Stomach smooth muscle (tissue), 2 donors: Measurements from ENCODE around the gene FAIM.
"Not testable (repeated sequence)": the region's sequence is repeated elsewhere in the genome, so short reads cannot be mapped to it uniquely, and the experiment has no call there.

Experiments
- H3K27ac ChIP-seq: one replicate; pipeline ENCODE4 v1.7.0; 2013; ENCODE audit warnings: mild to moderate bottlenecking, low read length, inconsistent platforms
- H3K27me3 ChIP-seq, 2 donors: one replicate each; pipeline ENCODE4 v1.7.0; 2013; ENCODE audit warnings: low read length in 2 of 2; ENCODE audit not compliant: insufficient read depth in 2 of 2, control insufficient read depth in 1 of 2
- H3K36me3 ChIP-seq, 2 donors: one replicate each; pipeline ENCODE4 v1.7.0; 2013; ENCODE audit warnings: low read length in 2 of 2; ENCODE audit not compliant: control insufficient read depth in 2 of 2, insufficient read depth in 2 of 2
- H3K4me1 ChIP-seq: one replicate; pipeline ENCODE4 v1.7.0; 2013; ENCODE audit warnings: low read length; ENCODE audit not compliant: control insufficient read depth, insufficient read depth
- H3K4me3 ChIP-seq, 2 donors: one replicate each; pipeline ENCODE4 v1.7.0; 2013; ENCODE audit warnings: low read length in 2 of 2
- H3K9ac ChIP-seq, 2 donors: one replicate each; pipeline ENCODE4 v1.7.0; 2013; ENCODE audit warnings: low read length in 2 of 2, mild to moderate bottlenecking in 1 of 2
- H3K9me3 ChIP-seq, 2 donors: one replicate each; pipeline ENCODE4 v1.7.0; 2013; ENCODE audit warnings: low read length in 2 of 2; ENCODE audit not compliant: control insufficient read depth in 2 of 2
- donor health status: healthy.
- donor health status: Pancreatic carcinoma.

Gene FAIM

DNA sequence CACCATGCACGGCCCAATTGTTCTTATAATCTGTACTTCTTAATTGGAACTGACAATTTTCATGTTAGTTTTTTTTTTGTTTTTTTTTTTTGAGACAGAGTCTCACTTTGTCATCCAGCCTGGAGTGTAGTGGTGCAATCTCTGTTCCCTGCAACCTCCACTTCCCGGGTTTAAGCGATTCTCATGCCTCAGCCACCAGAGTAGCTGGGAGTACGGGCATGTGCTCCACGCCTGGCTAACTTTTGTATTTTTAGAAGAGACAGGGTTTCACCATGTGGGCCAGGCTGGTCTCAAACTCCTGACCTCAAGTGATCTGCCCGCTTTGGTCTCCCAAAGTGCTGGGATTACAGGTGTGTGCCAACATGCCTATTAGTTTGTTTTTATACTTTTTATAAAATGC lies 72.4 kb downstream of the FAIM start:
- not testable (repeated sequence) for H3K27me3 ChIP-seq, H3K9me3 ChIP-seq, H3K4me1 ChIP-seq, H3K9ac ChIP-seq, H3K4me3 ChIP-seq, H3K27ac ChIP-seq
- peaks cover 12 to 13% of the 10 kb centered on the region in 2 donors for H3K36me3 ChIP-seq

- H3K9me3 ChIP-seq = no peaks in the 10 kb centered on the region
- no peaks in the 10 kb centered on the region for H3K27me3 ChIP-seq
- H3K36me3 ChIP-seq = peaks cover 7 to 10% of the 10 kb centered on the region in 2 donors
- H3K9ac ChIP-seq = no peak overlapping the region
- no peak overlapping the region for H3K27ac ChIP-seq
- H3K4me3 ChIP-seq = no peak overlapping the region
- H3K4me1 ChIP-seq = no peaks in the 10 kb centered on the region
Measured at GRCh38 chr3:138681463-138682220, 73.1 kb downstream of the FAIM start.

- Histone ChIP-seq H3K9me3 (no peaks in the 10 kb centered on the region), H3K27me3 (no peaks in the 10 kb centered on the region), H3K9ac (no peak overlapping the region), H3K27ac (no peak overlapping the region), H3K4me3 (no peak overlapping the region), H3K36me3 (peaks cover 6 to 10% of the 10 kb centered on the region in 2 donors), H3K4me1 (no peaks in the 10 kb centered on the region)
Measured at GRCh38 chr3:138682648-138683047, 74.1 kb downstream of the FAIM start.
